Thyroid gland (tissue), 4 donors: ENCODE data around the gene NNMT. TPM values are rescaled to one million over a fixed set of nuclear protein-coding genes. Genes with fewer than 3 reads are reported as not detected.

Experiments
- DNase-seq, 2 donors: peaks; one replicate each; pipeline ENCODE4 v3.0.0-alpha.2; 2019
- H3K27ac ChIP-seq, 3 donors: fragments of 200-600 bp; sonication (generic); 1 replicate in 2 of 3; 2 replicates in 1 of 3; pipeline ENCODE4 v1.5.1; 2016 to 2019; ENCODE audit warnings: mild to moderate bottlenecking in 1 of 3, moderate library complexity in 1 of 3
- H3K27me3 ChIP-seq: fragments of 200-600 bp; sonication (generic); one replicate; pipeline ENCODE4 v1.5.1; 2019
- H3K36me3 ChIP-seq, 2 donors: fragments of 200-600 bp; sonication (generic); one replicate each; pipeline ENCODE4 v1.5.1; 2016 to 2019
- H3K4me1 ChIP-seq, 2 donors: fragments of 200-600 bp; sonication (generic); one replicate each; pipeline ENCODE4 v1.5.1; 2017 to 2019
- H3K4me3 ChIP-seq, 3 donors: fragments of 200-600 bp; sonication (generic); replicated peaks in 1 of 3; 1 replicate in 2 of 3; 2 replicates in 1 of 3; pipeline ENCODE4 v1.5.1; 2016; ENCODE audit warnings: mild to moderate bottlenecking in 1 of 3
- H3K9me3 ChIP-seq: fragments of 200-600 bp; sonication (generic); one replicate; pipeline ENCODE4 v1.5.1; 2017
- CTCF ChIP-seq, 6 experiments: fragments of 200-600 bp in 3 of 6; fragments of 450-650 bp in 3 of 6; sonication (generic) in 3 of 6; IDR thresholded peaks; one replicate each; pipeline ENCODE4 v1.5.1; 2016 to 2019; ENCODE audit warnings: antibody characterized with exemption in 6 of 6, mild to moderate bottlenecking in 2 of 6, inconsistent platforms in 1 of 6, moderate library complexity in 1 of 6
- POLR2A ChIP-seq, 2 donors: fragments of 450-650 bp; IDR thresholded peaks; one replicate each; pipeline ENCODE4 v1.6.1; 2017; ENCODE audit warnings: antibody characterized with exemption in 2 of 2, mild to moderate bottlenecking in 2 of 2, moderate library complexity in 1 of 2
- WGBS, 2 donors: methylation state at CpG; one replicate each; pipeline ENCODE4 v1.1.5; 2017; 5-methylcytosine and 5-hydroxymethylcytosine counted together
- intact Hi-C: fragments of 100-400 bp; cut with DNase I; formaldehyde crosslinking; loops from one replicate; pipeline ENCODE4 v1.15.1; 2023
- total RNA-seq, 4 donors: library from RNA; depleted of rRNA; stranded (reverse); fragments of >200 nt; gene quantifications; one replicate each; pipeline ENCODE4 v1.2.3, GENCODE V29; 2016

The NNMT gene
- total RNA-seq, 4 donors from 2014 or later = 78.1 to 459 (median 185) TPM

GRCh38 chr11:114314096-114314495 is 17.9 kb downstream of the NNMT start:
- H3K36me3 ChIP-seq = peaks cover 7 to 13% of the 10 kb centered on the region in 2 donors
- TF ChIP-seq POLR2A (IDR thresholded peaks at IDR 0.05) = no peak
- no peak for TF ChIP-seq CTCF (IDR thresholded peaks at IDR 0.05)
- no peaks in the 10 kb centered on the region for H3K27me3 ChIP-seq
- 92 to 94% methylated on average over 1 of the region's 1 CpG for WGBS, 2 donors
- intact Hi-C loops = no loop called here
- no peak for DNase-seq
- no peaks in the 10 kb centered on the region for H3K9me3 ChIP-seq
- peaks cover 0 to 1% of the 10 kb centered on the region in 2 donors for H3K4me1 ChIP-seq
- H3K27ac ChIP-seq = no peak overlapping the region
- H3K4me3 ChIP-seq = no peak overlapping the region

- intact Hi-C loops = no loop called here
- peaks cover 0 to 6% of the 10 kb centered on the region in 2 donors for H3K4me1 ChIP-seq
Observed at GRCh38 chr11:114315749-114316368, 19.7 kb downstream of the NNMT start.

GRCh38 chr11:114316980-114317786 is 21.0 kb downstream of the NNMT start:
- H3K9me3 ChIP-seq = no peaks in the 10 kb centered on the region
- peaks cover 7 to 13% of the 10 kb centered on the region in 2 donors for H3K36me3 ChIP-seq
- peaks cover 0 to 6% of the 10 kb centered on the region in 2 donors for H3K4me1 ChIP-seq
- intact Hi-C loops = no loop called here
- no peaks in the 10 kb centered on the region for H3K27me3 ChIP-seq
- no peak overlapping the region for H3K4me3 ChIP-seq
- TF ChIP-seq CTCF (IDR thresholded peaks at IDR 0.05) = no peak
- no peak for TF ChIP-seq POLR2A (IDR thresholded peaks at IDR 0.05)
- H3K27ac ChIP-seq = peak overlapping the region in 2 of 3 donors; percentile 12 to 20
- DNase-seq = no peak
- WGBS, 2 donors = 84% methylated on average over 5 of the region's 5 CpGs

More at GRCh38 chr11:114315749-114316368, 19.7 kb downstream of the NNMT start:
- Histone ChIP-seq H3K27me3 (no peaks in the 10 kb centered on the region), H3K27ac (no peak overlapping the region), H3K4me3 (no peak overlapping the region), H3K36me3 (peaks cover 7 to 13% of the 10 kb centered on the region in 2 donors), H3K9me3 (no peaks in the 10 kb centered on the region)
- TF ChIP-seq POLR2A (IDR thresholded peaks at IDR 0.05) = no peak
- TF ChIP-seq CTCF (IDR thresholded peaks at IDR 0.05) = no peak
- 32 to 37% methylated on average over 13 of the region's 13 CpGs for WGBS, 2 donors
- no peak for DNase-seq

GRCh38 chr11:114317787-114318137 is 21.6 kb downstream of the NNMT start:
- Histone ChIP-seq H3K4me3 (no peak overlapping the region), H3K36me3 (peaks cover 2 to 11% of the 10 kb centered on the region in 2 donors), H3K4me1 (peaks cover 0 to 6% of the 10 kb centered on the region in 2 donors), H3K27me3 (no peaks in the 10 kb centered on the region), H3K9me3 (no peaks in the 10 kb centered on the region), H3K27ac (peak overlapping the region in 2 of 3 donors; percentile 12 to 20)
- WGBS, 2 donors = 20 to 26% methylated on average over 5 of the region's 5 CpGs
- peak in 1 of 2 donors; percentile 21 for DNase-seq
- intact Hi-C loops = no loop called here
- TF ChIP-seq POLR2A (IDR thresholded peaks at IDR 0.05) = no peak
- peak in 1 of 6 experiments; percentile 24 for TF ChIP-seq CTCF (IDR thresholded peaks at IDR 0.05)

GRCh38 chr11:114318361-114318760 is 22.2 kb downstream of the NNMT start:
- Histone ChIP-seq H3K36me3 (peaks cover 0 to 7% of the 10 kb centered on the region in 2 donors), H3K27ac (peak overlapping the region in 2 of 3 donors; percentile 12 to 20), H3K27me3 (no peaks in the 10 kb centered on the region), H3K4me3 (no peak overlapping the region), H3K4me1 (peaks cover 0 to 6% of the 10 kb centered on the region in 2 donors), H3K9me3 (no peaks in the 10 kb centered on the region)
- WGBS, 2 donors = 44 to 57% methylated on average over 4 of the region's 4 CpGs
- DNase-seq = no peak
- TF ChIP-seq CTCF (IDR thresholded peaks at IDR 0.05) (no peak), POLR2A (IDR thresholded peaks at IDR 0.05) (no peak)
- intact Hi-C loops = no loop called here
